MM.1S (cell line): ENCODE results near the gene RBMS3.

ENCODE experiments used
- EZH2 ChIP-seq: fragments of 300-600 bp; sonication (generic); optimal IDR thresholded peaks from 2 replicates; pipeline ENCODE3; 2017; ENCODE audit warnings: low read depth, mild to moderate bottlenecking, antibody characterized with exemption, low read length, mixed read lengths
- TF ChIP-seq, protein P1 (sequence below): fragments of 300-600 bp; sonication (generic); IDR thresholded peaks from 2 replicates; pipeline ENCODE4 v1.5.1; 2016; ENCODE audit warnings: antibody characterized with exemption, low read length, mixed read lengths

DNA sequence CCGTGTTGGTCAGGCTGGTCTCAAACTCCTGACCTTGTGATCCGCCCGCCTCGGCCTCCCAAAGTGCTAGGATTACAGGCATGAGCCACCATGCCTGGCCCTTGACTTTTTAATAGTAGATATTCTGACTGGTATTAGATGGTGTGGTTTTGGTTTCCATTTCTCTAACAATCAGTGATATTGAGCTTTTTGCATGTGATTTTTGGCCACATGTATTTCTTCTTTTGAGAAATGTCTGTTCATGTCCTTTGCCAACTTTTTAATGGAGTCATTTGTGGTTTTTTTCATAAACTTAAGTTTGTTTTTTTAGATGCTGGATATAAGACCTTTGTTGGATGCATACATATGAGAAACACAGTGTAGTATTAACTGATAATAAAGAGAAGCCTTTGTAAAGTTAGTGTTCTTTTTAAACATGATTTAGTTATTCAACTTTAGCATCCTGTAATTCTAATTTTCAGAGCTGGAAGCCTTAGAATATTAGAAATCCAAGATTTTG is 280.8 kb downstream of the RBMS3 start:
- TF ChIP-seq, protein P1, sequence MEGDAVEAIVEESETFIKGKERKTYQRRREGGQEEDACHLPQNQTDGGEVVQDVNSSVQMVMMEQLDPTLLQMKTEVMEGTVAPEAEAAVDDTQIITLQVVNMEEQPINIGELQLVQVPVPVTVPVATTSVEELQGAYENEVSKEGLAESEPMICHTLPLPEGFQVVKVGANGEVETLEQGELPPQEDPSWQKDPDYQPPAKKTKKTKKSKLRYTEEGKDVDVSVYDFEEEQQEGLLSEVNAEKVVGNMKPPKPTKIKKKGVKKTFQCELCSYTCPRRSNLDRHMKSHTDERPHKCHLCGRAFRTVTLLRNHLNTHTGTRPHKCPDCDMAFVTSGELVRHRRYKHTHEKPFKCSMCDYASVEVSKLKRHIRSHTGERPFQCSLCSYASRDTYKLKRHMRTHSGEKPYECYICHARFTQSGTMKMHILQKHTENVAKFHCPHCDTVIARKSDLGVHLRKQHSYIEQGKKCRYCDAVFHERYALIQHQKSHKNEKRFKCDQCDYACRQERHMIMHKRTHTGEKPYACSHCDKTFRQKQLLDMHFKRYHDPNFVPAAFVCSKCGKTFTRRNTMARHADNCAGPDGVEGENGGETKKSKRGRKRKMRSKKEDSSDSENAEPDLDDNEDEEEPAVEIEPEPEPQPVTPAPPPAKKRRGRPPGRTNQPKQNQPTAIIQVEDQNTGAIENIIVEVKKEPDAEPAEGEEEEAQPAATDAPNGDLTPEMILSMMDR = no peak
- no peak for TF ChIP-seq EZH2
